Sciatic nerve (tissue), 2 donors: ENCODE data around the gene TMEM131L. TPM values are rescaled to one million over a fixed set of nuclear protein-coding genes. Genes with fewer than 3 reads are reported as not detected.
"Not testable (repeated sequence)": the region's sequence is repeated elsewhere in the genome, so short reads cannot be mapped to it uniquely, and the experiment has no call there.

ENCODE experiments used
- ATAC-seq: fragments of 200-7000 bp; cut with Tn5 transposase; one replicate; pipeline ENCODE4 v1.9.1; 2020; ENCODE audit warnings: mild to moderate bottlenecking, moderate library complexity
- DNase-seq: peaks from one replicate; pipeline ENCODE4 v3.0.0-alpha.2; 2020; ENCODE audit warnings: low spot score
- intact Hi-C: fragments of 100-400 bp; cut with DNase I; formaldehyde crosslinking; loops from one replicate; pipeline ENCODE4 v1.14.2; 2022
- total RNA-seq: library from RNA; stranded (reverse); fragmentation: NEBNext Ultra II Directional; extraction: Animal tissue kit (Norgen Biotek cat#: 25700); gene quantifications from one replicate; pipeline ENCODE4 v1.2.1, GENCODE V29; 2021
- donor health status: DM: no; HTN: no; CAD: no.
- donor health status: DM: no; HTN: no; CAD: no.

The TMEM131L gene
- total RNA-seq, 1 donor from 2014 or later = 15.2 TPM

GRCh38 chr4:153494562-153494961 lies 28.4 kb downstream of the TMEM131L start:
- DNase-seq = no peak
- intact Hi-C loops = no loop called here
- ATAC-seq = no peak

GRCh38 chr4:153495480-153496193 lies 29.5 kb downstream of the TMEM131L start:
- intact Hi-C loops = no loop called here
- DNase-seq (no peak), ATAC-seq (no peak)

- DNase-seq (no peak), ATAC-seq (no peak)
- intact Hi-C loops = no loop called here
These were observed 31.0 kb downstream of the TMEM131L start for GRCh38 chr4:153497091-153497531.

- intact Hi-C loops = no loop called here
- no peak for DNase-seq
- ATAC-seq = peak; percentile 85
These were observed 32.1 kb downstream of the TMEM131L start for GRCh38 chr4:153497988-153498967.

GRCh38 chr4:153499005-153499404 lies 32.8 kb downstream of the TMEM131L start:
- ATAC-seq (peak; percentile 74), DNase-seq (no peak)
- intact Hi-C loops = no loop called here

- intact Hi-C loops = no loop called here
- DNase-seq (no peak), ATAC-seq (no peak)
These were observed 35.4 kb downstream of the TMEM131L start for GRCh38 chr4:153501578-153501977.

- ATAC-seq = no peak
- intact Hi-C loops = no loop called here
- DNase-seq = no peak
These were observed 36.4 kb downstream of the TMEM131L start for GRCh38 chr4:153502584-153502983.

GRCh38 chr4:153506341-153507309 lies 40.5 kb downstream of the TMEM131L start:
- DNase-seq = no peak
- ATAC-seq = no peak
- intact Hi-C loops = no loop called here

GRCh38 chr4:153507310-153508073 lies 41.3 kb downstream of the TMEM131L start:
- no peak for DNase-seq
- intact Hi-C loops = no loop called here
- ATAC-seq = peak; percentile 32

- ATAC-seq, intact Hi-C loops, DNase-seq: not testable (repeated sequence)
These were observed 43.1 kb downstream of the TMEM131L start for GRCh38 chr4:153509212-153509611.

GRCh38 chr4:153509724-153510123 lies 43.6 kb downstream of the TMEM131L start:
- ATAC-seq (no peak), DNase-seq (no peak)
- intact Hi-C loops = no loop called here

GRCh38 chr4:153510252-153511001 lies 44.3 kb downstream of the TMEM131L start:
- no peak for ATAC-seq
- no peak for DNase-seq
- intact Hi-C loops = no loop called here

- ATAC-seq (no peak), DNase-seq (no peak)
- intact Hi-C loops = no loop called here
These were observed 44.9 kb downstream of the TMEM131L start for GRCh38 chr4:153511104-153511503.

- no peak for DNase-seq
- intact Hi-C loops = no loop called here
- ATAC-seq = no peak
These were observed 46.1 kb downstream of the TMEM131L start for GRCh38 chr4:153512162-153512852.

- intact Hi-C loops = no loop called here
- no peak for DNase-seq
- peak; percentile 77 for ATAC-seq
These were observed 46.9 kb downstream of the TMEM131L start for GRCh38 chr4:153512952-153513500.

GRCh38 chr4:153513596-153513995 lies 47.4 kb downstream of the TMEM131L start:
- intact Hi-C loops = no loop called here
- DNase-seq (no peak), ATAC-seq (peak; percentile 74)
